Astrocyte of the spinal cord (primary cell): ENCODE measurements around the gene TRIOBP.

Experiments used
- DNase-seq: peaks from one replicate; pipeline ENCODE4 v3.0.0; 2011; ENCODE audit warnings: low read depth, low spot score
- H3K4me3 ChIP-seq: 2 replicates; pipeline ENCODE4 v1.5.1; 2011; ENCODE audit warnings: low read depth, mild to moderate bottlenecking, low read length, moderate library complexity
- in situ Hi-C: cut with HindIII; loops from 2 replicates; pipeline ENCODE4 v1.10.0; 2017; ENCODE audit warnings: low sequenced_read_pairs
- TF ChIP-seq, protein P1 (sequence below): IDR thresholded peaks from 2 replicates; pipeline ENCODE4 v1.5.1; 2012; ENCODE audit warnings: low read depth, mild to moderate bottlenecking, low read length, inconsistent platforms

TRIOBP gene

DNA sequence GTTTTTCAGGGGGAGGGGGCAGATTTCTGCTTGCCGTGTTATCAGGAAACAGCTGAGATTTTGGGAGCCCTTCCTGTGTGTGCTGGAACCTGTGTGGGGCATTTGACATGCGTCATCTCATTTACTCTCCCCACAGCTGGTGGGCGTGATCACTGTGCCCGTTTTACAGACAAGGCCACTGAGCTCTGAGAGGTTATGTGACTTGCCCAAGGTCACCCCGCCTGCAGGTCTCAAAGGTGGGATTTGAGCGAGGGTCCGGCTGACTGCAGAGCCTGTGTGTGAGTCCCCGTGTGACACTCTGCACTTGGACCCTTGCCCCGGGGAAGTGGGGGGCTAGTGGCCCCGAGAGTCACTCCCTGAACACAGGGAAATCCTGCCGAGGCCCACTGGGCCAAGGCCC is 62.4 kb downstream of the TRIOBP start:
- H3K4me3 ChIP-seq: no peak overlapping the region
- TF ChIP-seq, protein P1, sequence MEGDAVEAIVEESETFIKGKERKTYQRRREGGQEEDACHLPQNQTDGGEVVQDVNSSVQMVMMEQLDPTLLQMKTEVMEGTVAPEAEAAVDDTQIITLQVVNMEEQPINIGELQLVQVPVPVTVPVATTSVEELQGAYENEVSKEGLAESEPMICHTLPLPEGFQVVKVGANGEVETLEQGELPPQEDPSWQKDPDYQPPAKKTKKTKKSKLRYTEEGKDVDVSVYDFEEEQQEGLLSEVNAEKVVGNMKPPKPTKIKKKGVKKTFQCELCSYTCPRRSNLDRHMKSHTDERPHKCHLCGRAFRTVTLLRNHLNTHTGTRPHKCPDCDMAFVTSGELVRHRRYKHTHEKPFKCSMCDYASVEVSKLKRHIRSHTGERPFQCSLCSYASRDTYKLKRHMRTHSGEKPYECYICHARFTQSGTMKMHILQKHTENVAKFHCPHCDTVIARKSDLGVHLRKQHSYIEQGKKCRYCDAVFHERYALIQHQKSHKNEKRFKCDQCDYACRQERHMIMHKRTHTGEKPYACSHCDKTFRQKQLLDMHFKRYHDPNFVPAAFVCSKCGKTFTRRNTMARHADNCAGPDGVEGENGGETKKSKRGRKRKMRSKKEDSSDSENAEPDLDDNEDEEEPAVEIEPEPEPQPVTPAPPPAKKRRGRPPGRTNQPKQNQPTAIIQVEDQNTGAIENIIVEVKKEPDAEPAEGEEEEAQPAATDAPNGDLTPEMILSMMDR: no peak
- no peak for DNase-seq
- in situ Hi-C loops: no loop called here

DNA sequence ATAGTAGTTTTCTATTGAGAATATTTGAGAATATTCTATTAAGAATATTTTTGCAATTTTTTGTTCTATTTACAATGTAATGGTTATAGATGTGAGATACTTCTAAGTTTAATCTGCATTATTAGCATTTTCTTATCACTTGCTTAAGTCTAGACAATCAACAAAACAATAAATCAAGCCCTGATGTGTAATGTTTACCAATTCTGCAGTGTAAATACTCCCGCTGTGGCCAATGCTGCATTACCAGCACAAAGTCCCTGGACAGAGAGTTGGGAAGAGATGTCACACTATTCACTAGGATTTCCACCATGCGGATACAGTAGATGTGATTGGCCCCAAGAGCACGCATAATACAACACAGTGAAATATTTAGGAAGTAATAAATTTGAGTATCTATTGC is 63.3 kb downstream of the TRIOBP start:
- in situ Hi-C loops: no loop called here
- TF ChIP-seq, protein P1: no peak
- H3K4me3 ChIP-seq: no peak overlapping the region
- no peak for DNase-seq

DNA sequence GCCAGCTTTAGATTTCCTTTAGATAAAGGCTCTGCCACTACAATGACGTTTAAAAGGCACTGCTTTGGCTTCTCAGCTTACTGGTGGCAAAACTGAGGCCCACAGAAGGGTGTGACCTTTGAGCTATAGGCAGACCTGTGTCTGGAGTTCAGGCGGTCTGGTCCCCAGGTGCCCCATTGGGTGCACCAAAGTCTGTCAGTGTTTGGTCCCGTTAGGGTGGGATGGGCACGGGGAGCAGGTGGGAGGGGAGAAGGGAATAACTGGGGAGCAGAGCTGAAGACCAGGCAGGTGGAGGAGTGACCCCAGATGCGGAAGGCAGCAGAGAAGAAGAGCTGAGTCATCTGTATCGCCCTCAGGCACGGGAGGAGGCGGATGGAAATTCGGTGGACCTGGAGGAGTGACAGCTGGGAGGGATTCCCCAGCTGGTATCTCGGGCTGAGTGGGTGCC is 65.6 kb downstream of the TRIOBP start:
- TF ChIP-seq, protein P1: no peak
- no peak overlapping the region for H3K4me3 ChIP-seq
- in situ Hi-C loops: no loop called here
- DNase-seq: no peak

DNA sequence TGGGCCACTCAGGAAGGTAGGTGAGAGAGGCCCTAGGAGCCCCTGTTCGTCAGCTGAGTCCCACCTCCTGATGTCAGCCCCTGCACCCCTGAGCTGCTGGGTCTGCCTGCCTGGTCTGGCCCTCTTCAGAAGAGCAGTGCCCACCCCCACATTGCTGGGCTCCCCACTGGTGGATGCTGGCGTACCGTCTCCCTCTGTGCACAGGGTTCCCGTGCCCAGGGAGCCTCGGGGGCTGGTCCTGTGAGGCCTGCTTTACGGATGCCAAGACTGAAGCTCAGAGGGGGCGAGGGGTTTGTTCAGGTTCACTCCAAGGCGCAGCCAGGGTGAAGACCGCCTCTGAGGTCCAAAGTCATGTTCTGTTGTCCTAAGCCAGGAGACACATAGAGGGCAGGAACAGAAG is 66.2 kb downstream of the TRIOBP start:
- DNase-seq: no peak
- in situ Hi-C loops: no loop called here
- TF ChIP-seq, protein P1: no peak
- H3K4me3 ChIP-seq: no peak overlapping the region

DNA sequence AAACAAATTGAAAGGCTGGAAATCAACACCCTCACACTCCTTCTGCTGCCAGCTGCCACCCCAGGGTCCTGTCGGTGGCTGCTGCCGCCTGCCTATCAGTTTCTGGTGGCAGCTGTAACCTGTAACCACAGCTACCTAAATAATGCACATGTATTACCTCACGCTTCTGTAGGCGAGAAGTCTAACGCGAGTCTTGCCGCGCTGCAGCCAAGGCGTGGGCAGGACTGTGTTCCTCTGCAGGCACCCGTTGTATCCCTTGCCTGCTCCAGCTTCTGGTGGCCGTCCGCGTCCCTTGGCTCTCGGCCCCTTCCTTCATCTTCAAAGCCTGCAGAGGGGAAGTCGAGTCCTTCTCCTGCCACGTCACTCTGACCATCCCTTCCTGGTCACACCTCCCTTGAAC is 66.8 kb downstream of the TRIOBP start:
- TF ChIP-seq, protein P1: no peak
- in situ Hi-C loops: no loop called here
- DNase-seq: no peak
- H3K4me3 ChIP-seq: no peak overlapping the region

DNA sequence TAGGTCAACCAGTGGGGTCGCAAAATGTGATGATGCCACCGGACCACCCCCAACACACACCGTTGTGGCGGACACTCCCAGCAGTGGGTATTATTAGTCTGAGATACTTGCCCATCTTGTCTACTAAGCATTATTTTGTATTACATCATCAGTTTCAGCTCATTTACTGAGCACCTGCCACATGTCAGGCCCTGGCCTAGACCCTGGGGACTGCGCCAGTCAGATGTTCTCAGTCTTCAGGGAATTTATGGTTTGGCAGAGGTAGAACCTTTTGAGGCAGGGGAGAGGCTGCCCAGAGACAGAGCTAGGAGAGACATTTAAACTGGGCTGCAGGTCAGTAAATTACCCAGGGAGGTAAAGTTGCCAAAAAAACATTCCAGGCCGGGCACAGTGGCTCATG is 67.8 kb downstream of the TRIOBP start:
- no peak overlapping the region for H3K4me3 ChIP-seq
- in situ Hi-C loops: no loop called here
- DNase-seq: no peak
- TF ChIP-seq, protein P1: no peak

DNA sequence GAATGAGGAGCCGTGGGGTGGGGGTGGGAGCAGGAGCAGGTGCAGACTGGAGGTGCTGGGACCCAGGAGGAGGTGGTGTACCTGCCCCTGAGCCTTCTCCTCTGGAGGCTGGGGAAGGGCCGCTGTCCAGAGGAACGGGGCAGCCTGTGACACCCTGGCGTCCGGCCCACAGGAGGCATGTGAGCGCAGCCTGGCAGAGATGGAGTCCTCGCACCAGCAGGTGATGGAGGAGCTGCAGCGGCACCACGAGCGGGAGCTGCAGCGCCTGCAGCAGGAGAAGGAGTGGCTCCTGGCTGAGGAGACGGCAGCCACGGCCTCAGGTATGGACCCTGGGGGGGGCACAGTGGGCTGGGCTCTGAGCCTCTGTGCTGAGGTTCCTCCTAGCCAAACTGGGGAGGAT is 68.7 kb downstream of the TRIOBP start:
- no peak overlapping the region for H3K4me3 ChIP-seq
- no peak for DNase-seq
- TF ChIP-seq, protein P1: no peak
- in situ Hi-C loops: no loop called here
